Right renal pelvis (tissue), 4 donors: ENCODE data around the gene PLVAP. TPM values are rescaled to one million over a fixed set of nuclear protein-coding genes. Genes with fewer than 3 reads are reported as not detected.

ENCODE experiments used
- DNase-seq, 4 donors: peaks; one replicate each; pipeline ENCODE4 v3.0.0-alpha.2; 2013; ENCODE audit warnings: low read depth in 4 of 4, low spot score in 3 of 4, missing footprints in 1 of 4
- polyA plus RNA-seq, 4 donors: library from polyadenylated mRNA; unstranded; fragments of 120-200 nt; gene quantifications; one replicate each; pipeline ENCODE4 v1.2.1, GENCODE V29; 2013; ENCODE audit not compliant: insufficient read length in 4 of 4

Gene PLVAP
- polyA plus RNA-seq, 4 donors, result 178 to 215 (median 198) TPM

DNA sequence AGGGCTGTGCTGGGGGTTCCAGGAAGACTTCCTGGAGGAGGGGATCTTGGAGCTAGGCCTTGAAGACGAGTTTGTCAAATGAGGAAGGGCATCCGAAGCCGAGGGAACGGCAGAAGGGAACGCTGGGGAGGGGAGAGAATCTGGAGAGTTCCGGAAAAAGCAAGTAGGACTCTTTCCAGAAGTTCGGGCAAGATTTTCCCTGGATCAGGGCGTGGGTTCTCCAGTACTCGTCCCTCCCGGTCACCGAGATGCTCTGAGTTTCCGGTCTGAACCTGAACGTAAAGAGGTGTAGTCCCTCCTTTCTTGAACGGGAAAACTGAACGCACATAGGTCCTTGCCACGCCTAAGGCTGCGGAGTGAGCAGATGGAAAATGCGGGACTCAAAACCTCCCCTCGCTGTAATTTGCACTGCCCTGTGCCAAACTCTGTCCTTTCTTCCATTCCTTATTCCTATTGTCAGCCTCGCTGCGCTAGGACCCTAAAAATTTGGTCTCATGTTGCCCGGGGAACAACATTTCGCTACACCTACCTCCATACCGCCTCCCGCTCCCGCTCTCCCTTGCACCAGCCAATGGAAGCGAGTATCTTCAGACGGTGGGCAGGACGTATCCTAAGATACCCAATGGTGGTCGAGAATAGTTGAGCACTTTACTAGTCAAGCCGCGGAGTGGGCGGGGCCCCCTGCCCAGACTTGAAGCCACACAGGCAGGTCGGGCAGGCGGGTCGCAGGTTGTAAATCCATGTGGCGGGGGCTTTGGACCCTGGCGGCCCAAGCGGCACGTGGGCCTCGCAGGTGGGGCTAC lies 40.1 kb downstream of the PLVAP start, which contains the start of gene GTPBP3:
Gene GTPBP3, plus strand, starts transcription at position 682 of the 803 bp plus-strand sequence. Its CDS starts 59 bp downstream, at position 741.
- peak; percentile 88 to 98 (median 97) for DNase-seq

DNA sequence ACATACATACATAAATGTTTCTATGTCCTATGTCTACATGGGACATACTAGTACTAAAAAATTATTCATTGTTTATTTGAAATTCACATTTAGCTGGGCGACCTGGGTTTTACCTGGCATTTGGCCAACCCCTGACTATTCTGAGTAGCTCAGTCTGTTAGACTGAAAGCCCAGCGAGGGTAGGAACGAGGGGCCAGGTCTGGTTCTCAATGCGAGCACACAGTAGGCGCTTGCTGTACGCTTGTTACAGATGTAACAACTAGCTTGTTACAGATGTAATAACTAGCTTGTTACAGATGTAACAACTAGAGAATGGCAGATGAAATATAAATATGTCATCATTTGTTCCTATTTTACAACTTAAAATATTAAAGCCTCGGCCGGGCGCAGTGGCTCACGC lies 41.6 kb downstream of the PLVAP start:
- DNase-seq, result no peak

- DNase-seq, result peak; percentile 92 to 99 (median 92)
Measured at GRCh38 chr19:17334414-17335409, 42.4 kb downstream of the PLVAP start, which contains the start of gene ANO8. Gene ANO8, minus strand, starts transcription at chr19:17334855. Its CDS starts 185 bp downstream, at chr19:17334670.

- DNase-seq, result no peak
Measured at GRCh38 chr19:17333611-17334413, 43.3 kb downstream of the PLVAP start.

GRCh38 chr19:17332677-17333581 lies 44.2 kb downstream of the PLVAP start:
- no peak for DNase-seq

- no peak for DNase-seq
Measured at GRCh38 chr19:17332360-17332676, 44.8 kb downstream of the PLVAP start.

GRCh38 chr19:17331045-17331558 lies 46.0 kb downstream of the PLVAP start:
- no peak for DNase-seq

GRCh38 chr19:17330262-17331044 lies 46.7 kb downstream of the PLVAP start:
- DNase-seq, result no peak

DNA sequence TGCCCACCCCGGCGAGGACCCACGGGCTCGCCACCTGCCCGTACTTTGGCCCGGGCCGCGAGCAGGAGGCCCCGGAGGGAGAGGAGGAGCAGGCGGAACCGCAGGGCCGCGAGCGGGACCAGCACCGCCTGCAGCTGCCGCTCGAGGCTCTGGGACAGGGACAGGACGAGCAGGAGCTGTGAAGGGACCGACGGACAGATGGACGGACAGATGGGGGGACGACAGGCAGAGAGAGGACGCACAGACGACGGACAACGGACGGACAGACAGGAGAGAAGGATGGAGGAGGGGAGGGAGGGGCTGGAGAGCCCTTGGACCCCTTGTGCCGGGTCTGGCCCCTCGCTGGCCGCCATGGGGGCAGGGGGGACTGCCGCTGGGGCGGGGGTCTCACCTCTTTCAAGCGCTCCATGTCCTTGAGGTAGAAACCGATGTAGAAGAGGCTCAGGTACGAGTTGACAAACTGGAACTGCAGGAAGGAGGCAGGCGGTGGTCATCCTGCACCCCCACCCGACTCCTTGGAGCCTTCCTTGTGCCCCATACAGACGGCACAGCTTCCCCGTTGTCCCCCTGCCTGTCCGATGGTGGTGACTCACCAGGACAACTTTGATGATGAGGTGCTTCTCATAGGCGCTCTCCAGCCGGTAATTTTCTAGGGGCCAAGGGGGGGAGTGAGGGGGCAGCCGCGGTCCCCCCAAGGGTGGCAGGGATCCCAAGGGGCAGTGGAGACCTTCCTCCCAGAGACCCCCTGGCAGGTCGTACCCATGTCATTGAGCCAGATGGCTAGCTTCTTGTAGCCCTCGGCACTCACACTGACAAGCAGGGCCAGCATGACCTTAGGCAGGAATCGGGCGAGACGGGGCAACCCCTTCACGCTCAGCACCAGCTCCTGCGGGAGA lies 47.5 kb downstream of the PLVAP start:
- no peak for DNase-seq

DNA sequence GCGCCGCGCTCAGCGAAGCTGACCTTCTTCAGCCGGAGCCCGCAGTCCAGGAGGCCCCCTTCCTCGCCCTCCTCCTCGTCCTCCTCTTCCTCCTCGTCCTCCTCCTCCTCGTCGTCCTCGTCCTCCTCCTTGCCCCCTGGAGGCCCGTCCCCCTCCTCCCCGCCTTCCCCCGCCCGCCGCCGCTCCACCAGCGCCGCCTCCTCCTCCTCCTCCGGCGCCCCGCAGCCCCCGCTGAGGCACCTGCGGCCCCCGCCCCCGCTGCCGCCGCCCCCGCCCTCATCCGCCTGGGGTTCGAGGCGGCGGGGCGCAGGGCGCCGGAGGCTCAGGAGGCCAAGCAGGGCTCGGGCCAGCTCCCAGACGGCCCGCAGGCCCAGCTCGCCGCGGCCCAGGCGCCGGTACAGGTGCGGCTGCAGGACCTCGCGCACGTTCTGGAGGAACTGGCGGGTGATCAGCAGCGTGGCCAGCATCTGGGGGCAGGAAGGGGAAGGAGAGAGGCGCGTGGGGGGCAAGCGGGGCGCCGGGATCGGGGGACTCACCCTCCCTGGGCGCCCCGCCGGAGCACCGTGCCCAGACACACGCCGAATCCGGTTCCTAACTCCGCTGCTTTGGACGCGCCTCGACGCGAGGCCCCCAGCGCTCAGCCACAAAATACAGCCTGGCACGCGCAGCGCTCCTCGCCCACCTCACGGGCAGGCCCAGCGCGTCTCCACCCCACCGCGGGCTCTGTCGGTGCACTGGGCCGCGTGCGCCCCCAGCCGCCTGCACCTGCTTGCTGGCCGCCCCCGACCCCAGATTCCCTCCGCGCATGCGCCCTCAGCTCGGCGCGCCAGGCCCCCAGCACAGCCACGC lies 48.4 kb downstream of the PLVAP start:
- no peak for DNase-seq

DNA sequence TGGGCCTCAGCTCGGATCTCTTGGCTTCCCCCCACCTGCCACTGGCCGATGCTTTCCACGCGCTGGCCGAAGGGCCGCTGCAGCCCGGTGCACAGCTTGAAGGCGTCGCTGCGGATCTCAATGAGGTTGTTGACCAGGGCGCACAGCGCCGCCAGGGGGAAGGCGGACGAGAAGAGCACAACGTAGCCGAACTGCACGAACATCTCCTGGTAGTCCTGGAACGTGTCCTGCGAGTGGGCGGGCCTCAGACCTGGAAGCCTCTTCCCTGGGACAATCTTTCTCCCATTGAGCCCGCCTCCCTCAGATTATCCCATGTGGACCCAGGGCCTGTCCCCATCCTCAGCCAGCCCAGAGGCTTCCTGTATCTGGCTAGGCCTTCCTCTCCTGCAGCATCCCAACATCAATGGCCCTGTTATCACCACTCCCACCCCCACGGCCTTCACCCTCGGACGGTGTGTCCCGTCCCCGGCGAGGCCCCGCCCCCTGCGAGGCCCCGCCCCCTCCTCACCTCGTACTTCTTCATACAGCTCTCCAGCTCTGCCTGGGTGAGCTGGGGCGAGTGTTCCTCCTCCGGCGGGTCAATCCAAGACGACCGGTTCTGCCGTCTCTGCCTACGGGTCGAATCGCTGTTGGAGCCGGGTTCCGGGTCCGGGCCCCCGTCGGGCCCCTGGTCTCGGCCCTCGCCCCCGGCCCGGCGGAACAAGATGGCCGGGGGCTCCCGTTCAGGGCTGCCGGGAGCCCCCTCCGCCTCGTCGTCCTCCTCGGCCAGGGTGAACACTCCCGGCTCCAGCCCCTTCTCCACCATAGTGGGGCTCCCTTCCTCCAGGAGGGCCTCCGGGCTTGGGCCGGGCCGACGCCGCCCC lies 49.3 kb downstream of the PLVAP start:
- DNase-seq, result peak in 1 of 4 donors; percentile 57

DNA sequence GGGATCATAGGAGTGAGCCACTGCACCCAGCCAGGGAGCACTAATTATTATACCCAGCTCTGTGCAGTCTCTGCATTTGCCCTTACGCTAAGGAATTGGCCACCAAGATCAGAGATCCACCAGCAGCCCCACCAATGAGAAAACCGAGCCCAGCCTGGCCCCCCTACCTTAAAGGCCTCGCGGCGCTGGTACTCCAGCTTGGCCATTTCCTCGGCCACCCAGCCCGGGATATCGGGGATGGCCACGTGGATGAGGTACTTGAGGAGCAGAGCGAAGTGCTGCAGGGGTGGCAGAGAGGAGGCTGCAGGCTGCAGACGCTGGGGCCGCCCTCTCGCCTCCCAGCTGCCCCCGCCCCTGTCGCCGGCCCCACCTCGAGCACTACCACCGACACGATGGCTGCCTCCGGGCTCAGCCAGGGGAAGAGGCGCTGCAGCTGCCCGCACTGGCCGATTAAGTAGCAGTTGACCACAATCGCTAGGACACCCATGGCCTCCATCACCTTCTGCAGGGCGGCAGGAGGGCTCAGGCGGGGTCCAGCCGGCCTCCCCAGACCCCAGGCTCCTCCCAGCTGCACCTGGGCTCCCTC lies 50.0 kb downstream of the PLVAP start:
- no peak for DNase-seq

DNA sequence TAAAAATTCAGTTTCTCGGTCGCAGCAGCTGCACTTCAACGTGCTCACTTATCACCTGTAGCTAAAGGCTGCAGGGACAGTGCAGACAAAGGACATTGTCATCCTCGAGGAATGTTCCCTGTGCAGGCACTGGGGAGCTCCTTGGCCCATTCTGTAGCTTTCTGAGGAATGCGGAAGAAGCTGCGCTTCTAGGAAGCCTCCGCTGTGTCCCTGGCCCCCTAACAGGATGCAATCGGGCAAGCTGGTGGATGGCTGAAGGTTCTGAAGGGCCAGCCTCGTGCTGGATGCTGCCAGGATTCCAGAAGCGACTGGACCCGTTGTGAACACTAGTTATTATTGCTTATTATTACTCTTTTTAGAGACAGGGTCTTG lies 50.6 kb downstream of the PLVAP start:
- no peak for DNase-seq

DNA sequence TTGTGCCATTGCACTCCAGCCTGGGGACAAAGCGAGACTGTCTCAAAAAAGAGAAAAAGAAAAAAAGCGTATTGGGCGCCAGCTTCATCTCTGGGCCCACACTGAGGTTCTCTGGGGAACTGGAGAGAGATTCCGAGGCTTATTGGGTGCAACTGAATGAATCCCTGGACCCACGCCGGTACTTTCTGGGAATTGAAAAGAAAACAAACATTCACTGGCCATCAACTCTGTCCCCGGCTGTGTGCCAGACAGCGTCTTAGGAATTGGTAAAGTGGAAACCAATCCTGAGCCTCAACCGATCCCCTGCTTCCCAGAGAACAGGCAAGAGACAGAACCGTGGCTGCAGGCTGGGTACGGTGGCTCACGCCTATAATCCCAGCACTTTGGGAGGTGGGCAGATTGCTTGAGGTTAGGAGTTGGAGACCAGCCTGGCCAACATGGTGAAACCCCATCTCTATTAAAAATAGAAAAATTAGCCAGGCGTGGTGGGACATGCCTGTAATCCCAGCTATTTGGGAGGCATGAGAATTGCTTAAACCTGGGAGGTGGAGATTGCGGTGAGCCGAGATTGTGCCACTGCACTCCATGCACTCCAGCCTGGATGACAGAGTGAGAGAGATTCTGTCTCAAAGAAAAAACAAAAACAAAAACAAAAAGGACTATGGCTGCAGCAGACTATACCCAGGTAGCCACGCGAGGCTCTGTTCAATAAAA lies 51.1 kb downstream of the PLVAP start:
- no peak for DNase-seq

DNA sequence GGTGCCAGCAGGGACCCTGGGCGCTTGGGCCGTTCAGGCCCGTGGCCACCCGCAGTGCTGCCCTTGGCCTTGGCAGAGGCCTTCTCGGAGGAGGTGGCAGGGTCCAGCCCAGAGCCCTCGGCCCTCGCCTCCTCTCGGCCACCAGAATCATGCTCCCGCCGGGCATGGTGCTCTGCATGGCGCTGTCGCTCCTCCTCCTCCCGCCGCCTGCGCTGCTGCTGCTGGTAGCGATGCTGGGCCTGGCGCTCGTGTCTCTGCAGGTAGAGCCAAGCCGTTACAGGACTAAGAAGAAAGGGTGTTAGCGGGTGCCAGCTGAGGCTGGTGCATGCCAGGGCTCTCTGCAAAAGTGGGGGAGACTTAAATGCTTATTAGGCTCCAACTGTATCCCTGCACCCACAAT lies 52.0 kb downstream of the PLVAP start:
- DNase-seq, result no peak
